HG02571 (cell line): ENCODE data around the gene EHD1.

Source experiments
- ATAC-seq: cut with Tn5 transposase; IDR thresholded peaks from one replicate; pipeline ENCODE4 v1.9.1; 2021; ENCODE audit warnings: mild to moderate bottlenecking, moderate library complexity; ENCODE audit not compliant: unreplicated experiment

The EHD1 gene

GRCh38 chr11:64891880-64892279, 13.5 kb upstream of the EHD1 start:
- ATAC-seq = no peak

- ATAC-seq = no peak
These were observed 12.9 kb upstream of the EHD1 start for GRCh38 chr11:64891215-64891848.

GRCh38 chr11:64890522-64890939, 12.1 kb upstream of the EHD1 start:
- ATAC-seq = no peak

GRCh38 chr11:64888729-64889511, 10.5 kb upstream of the EHD1 start:
- no peak for ATAC-seq

GRCh38 chr11:64888406-64888728, 9.9 kb upstream of the EHD1 start:
- no peak for ATAC-seq

GRCh38 chr11:64887757-64888405, 9.5 kb upstream of the EHD1 start:
- ATAC-seq = peak; percentile 72

- ATAC-seq = no peak
These were observed 8.9 kb upstream of the EHD1 start for GRCh38 chr11:64887234-64887756.

DNA sequence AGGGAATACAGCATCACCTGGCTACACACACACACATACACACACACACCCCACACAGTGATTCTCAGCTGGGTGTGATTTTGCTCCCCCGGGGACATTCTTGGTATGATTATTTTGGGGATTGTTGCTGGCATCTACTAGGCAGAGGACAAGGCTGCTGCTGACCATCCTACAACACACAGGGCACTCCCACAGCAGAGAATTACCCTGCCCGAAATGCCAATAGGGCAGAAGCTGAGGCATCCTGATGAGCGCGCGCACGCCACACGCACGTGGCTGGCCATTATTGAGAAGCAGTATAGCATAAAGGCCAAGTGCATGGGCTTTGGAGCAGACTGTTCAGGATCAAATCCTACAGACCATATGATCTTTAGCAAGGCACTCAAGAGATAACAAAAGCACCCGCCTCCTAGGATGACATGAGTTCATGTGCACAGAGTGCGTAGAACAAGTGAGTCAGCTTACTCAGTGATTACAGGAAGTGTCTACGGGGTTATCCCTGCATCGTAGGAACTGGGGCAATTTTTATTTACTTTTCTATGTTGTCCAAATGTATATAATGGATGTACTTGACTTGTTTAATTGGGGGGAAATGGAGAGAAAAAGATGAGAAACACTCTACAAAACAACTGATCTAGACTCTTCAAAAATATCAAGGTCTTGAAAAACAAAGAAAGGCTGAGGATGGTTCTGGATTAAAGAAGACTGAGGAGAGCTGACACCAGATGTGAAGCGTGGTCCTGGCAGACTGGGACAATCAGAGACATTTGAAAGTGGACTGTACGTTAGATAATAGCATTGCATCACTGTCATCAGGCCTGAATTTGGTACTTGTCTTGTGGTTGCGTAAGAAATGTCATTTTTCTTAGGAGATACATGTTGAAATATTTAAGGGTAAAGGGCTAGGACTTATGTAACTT, 7.2 kb upstream of the EHD1 start:
- ATAC-seq = no peak

DNA sequence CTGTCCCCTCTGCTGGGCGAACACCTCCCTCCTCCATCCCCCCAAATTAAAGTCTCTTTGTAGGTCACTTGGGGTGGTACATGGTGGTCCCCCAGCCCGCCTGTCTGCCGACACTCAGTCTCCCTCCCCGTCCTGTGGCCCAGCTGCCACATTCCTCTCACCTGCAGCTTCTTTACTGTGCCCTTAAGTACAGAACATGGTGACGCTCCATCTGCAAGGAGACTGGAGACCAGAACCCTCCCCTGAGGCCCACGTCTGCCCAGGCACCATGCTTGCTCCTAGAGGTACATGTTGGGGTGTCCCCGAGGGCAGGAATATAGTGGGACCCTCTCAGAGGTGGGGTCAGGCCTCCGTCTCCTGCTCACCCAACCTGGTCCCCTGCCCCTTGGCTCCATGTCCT, 5.6 kb upstream of the EHD1 start:
- no peak for ATAC-seq

DNA sequence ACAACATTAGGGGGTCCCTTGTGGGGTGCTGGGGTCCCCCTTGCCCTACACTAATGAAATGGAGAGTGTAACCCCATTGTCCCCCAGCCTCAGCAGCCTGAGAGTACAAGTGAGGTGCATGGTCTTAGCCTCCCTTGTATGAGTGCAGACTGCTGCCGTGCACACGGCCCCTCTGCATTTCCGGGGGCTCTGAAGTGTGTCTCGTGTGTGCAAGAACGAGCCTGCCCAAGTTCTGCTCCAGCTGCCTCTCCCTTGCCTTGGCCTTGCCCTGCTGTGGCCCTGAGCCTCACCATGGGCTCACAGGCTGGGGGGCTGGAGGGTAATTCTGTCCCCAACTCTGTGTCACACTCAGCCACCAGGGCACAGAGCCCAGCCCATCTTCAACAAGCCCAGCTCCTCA, 5.2 kb upstream of the EHD1 start:
- ATAC-seq = no peak

GRCh38 chr11:64882243-64882642, 3.8 kb upstream of the EHD1 start:
- no peak for ATAC-seq

DNA sequence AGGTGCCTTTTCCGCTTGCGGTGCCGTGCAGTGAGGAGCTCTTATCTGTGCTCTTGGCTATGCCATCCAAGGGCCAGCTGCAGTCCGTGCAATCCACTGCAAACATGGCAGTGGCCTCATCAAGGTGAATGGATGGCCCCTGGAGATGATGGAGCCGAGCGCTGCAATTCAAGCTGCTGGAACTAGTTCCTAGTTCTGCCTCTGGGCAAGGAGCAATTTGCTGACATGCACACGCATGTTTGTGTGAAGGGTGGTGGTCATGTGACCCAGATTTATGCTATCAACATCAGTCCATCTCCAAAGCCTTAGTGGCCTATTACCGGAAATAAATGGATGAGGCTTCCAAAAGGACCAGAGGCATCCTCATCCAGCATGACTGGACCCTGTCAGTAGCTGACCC, 3.1 kb upstream of the EHD1 start:
- ATAC-seq = no peak

DNA sequence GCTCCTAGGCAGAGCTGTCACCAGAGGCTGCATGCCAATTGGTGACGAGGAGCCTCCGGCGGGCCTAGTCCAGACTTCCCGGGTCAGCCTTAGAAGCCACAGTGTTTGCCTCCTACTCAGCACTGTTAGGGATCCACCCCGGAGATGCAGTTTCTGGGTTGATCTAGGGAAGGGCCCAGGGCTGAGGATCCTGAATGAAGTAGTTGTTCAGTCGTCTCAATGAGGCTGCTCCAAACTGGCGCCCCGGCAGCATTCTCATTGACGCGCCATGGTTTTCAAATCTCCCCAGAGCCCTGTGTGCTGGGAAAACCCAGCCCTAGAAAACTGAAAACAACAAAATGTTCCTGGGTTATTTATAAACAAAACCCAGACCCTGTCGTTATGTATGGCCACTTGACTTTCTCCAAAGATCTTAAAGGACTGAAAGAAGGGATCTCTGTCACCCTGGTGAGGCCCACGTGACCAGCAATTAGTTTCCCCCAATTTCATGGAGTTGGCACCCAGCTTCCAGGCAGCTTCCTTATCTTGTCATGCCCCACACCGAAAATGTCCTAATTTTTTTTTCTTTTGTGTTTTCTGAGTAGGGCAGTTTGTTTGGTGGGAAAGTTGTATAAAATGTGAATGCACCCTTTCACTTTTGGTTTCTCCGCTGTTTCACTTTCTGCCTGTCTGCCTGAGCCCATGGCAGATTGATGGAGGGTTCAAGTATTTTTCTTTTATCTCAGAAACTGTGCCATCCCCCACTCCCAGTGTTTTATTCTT, 2.0 kb upstream of the EHD1 start:
- ATAC-seq = no peak

- no peak for ATAC-seq
These were observed 951 bp upstream of the EHD1 start for GRCh38 chr11:64879244-64879900.

DNA sequence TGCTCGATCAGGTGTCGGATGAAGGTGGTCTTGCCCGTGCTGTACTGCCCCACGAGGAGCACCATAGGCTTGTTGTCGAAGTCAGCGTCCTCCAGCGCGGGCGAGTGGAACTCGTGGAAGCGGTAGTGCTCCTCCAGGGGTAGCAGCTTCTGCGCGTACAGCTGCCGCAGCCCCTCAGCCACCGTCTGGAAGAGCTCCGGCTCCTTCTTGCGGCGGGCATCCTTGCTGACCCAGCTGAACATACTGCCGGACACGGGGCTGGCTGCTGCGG, 263 bp downstream of the EHD1 start:
- ATAC-seq = no peak

DNA sequence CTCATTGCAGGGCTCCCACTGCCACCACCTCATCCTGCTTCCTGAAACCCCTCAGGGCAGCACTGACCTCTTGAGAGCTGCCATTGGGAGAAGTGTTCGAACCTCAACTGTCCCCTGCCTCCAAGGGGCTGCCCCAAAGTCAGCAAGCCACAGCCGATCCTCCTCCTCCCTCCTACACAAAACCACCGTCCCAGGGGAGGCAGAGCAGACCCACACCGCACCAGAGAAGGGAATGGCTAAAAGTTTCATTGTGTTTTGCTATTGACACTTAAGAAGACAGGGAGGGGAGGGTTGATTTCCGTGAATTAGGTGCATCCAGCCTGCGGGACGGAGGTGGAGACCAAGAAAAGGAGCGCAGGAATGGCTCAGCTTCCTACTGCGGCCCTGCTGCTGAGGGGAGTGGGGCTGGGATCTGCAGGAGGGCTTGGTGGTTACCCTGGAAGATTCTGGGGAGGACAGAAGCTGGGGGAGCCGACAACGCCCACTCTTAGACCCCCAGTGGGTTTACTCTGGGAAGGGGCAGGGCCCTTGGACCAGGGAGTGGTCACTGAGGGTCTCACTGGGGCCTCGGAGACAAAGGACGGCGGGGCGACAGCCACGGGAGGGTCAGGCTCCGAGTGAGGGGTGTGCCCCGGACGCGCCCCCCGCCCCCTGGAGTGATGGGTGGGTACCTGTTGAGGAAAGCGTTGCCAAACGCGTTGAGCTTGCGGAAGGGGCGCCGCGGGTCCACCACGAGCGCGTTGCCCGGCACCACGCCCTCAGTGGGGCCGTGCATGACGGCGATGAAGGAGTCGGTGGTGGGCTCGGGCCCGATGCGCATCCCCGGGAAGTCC, 815 bp downstream of the EHD1 start:
- ATAC-seq = no peak

- ATAC-seq = no peak
These were observed 1.5 kb downstream of the EHD1 start for GRCh38 chr11:64876835-64877341.

GRCh38 chr11:64876229-64876750, 2.1 kb downstream of the EHD1 start:
- no peak for ATAC-seq
